ENCODE measurements around the gene CDYL2.

Gene CDYL2

GRCh38 chr16:80599466-80599865 is 204.9 kb downstream of the CDYL2 start:
- H3K4me3 ChIP-seq (ENCODE audit: low read length), result no peak overlapping the region
- H3K9me3 ChIP-seq (ENCODE audit: insufficient read depth, low read length), result no peaks in the 10 kb centered on the region
- H3K27ac ChIP-seq (ENCODE audit: low read length), result no peak overlapping the region
- no peak overlapping the region for H3K9ac ChIP-seq (ENCODE audit: low read length)
- H4K20me1 ChIP-seq (ENCODE audit: insufficient read depth, low read length), result no peaks in the 10 kb centered on the region
- H3K4me2 ChIP-seq (ENCODE audit: low read length), result no peak overlapping the region
- TF ChIP-seq CTCF (IDR thresholded peaks at IDR 0.05; ENCODE audit: low read depth, low read length) (no peak), EZH2phosphoT487 (IDR thresholded peaks at IDR 0.05; ENCODE audit: low read depth) (no peak)
- no peaks in the 10 kb centered on the region for H3K79me2 ChIP-seq (ENCODE audit: low read length)
- no peaks in the 10 kb centered on the region for H3K4me1 ChIP-seq (ENCODE audit: low read length)
- H3K27me3 ChIP-seq (ENCODE audit: low read depth, low read length), result no peaks in the 10 kb centered on the region; the same call in 1 of the 2 replicates
- no peak overlapping the region for H2AFZ ChIP-seq (ENCODE audit: low read depth, low read length)
- H3K36me3 ChIP-seq (replicated peaks; ENCODE audit: low read depth, low read length), result no peaks in the 10 kb centered on the region

- Histone ChIP-seq H3K27ac (ENCODE audit: low read length) (no peak overlapping the region), H3K9ac (ENCODE audit: low read length) (no peak overlapping the region), H3K4me2 (ENCODE audit: low read length) (no peak overlapping the region), H2AFZ (ENCODE audit: low read depth, low read length) (no peak overlapping the region), H3K9me3 (ENCODE audit: insufficient read depth, low read length) (no peaks in the 10 kb centered on the region), H3K79me2 (ENCODE audit: low read length) (no peaks in the 10 kb centered on the region), H3K4me3 (ENCODE audit: low read length) (no peak overlapping the region), H3K4me1 (ENCODE audit: low read length) (peaks cover under 1% of the 10 kb centered on the region; the same call in 1 of the 2 replicates), H4K20me1 (ENCODE audit: insufficient read depth, low read length) (no peaks in the 10 kb centered on the region), H3K27me3 (ENCODE audit: low read depth, low read length) (no peaks in the 10 kb centered on the region; the same call in 1 of the 2 replicates), H3K36me3 (replicated peaks; ENCODE audit: low read depth, low read length) (no peaks in the 10 kb centered on the region)
- TF ChIP-seq CTCF (IDR thresholded peaks at IDR 0.05; ENCODE audit: low read depth, low read length), result no peak
- no peak for TF ChIP-seq EZH2phosphoT487 (IDR thresholded peaks at IDR 0.05; ENCODE audit: low read depth)
Observed at GRCh38 chr16:80596507-80597207, 207.7 kb downstream of the CDYL2 start.

DNA sequence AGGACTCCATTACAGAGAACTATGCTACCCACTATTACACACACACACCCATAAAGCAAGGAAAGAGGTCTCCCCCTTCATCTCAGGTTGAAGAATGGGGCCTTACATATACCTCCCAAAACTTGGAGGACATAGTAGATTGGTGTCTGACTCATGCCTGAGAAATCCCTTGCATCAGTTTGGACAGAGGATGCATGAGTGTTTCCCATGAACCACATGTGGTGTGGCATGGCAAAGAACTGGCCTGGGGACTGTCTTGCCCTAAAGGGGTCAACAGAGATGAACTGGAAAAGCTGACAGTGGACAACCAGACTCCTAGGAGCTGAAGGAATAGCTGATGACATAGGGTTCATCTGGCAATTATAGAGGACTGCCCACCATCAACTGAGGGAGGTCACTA is 209.6 kb downstream of the CDYL2 start:
- Histone ChIP-seq H3K36me3 (replicated peaks; ENCODE audit: low read depth, low read length) (no peaks in the 10 kb centered on the region), H3K27ac (ENCODE audit: low read length) (no peak overlapping the region), H3K9ac (ENCODE audit: low read length) (no peak overlapping the region), H3K9me3 (ENCODE audit: insufficient read depth, low read length) (no peaks in the 10 kb centered on the region), H3K79me2 (ENCODE audit: low read length) (no peaks in the 10 kb centered on the region), H3K4me3 (ENCODE audit: low read length) (no peak overlapping the region), H4K20me1 (ENCODE audit: insufficient read depth, low read length) (no peaks in the 10 kb centered on the region), H3K4me2 (ENCODE audit: low read length) (no peak overlapping the region), H3K4me1 (ENCODE audit: low read length) (peaks cover 9% of the 10 kb centered on the region; the same call in 1 of the 2 replicates), H3K27me3 (ENCODE audit: low read depth, low read length) (no peaks in the 10 kb centered on the region; the same call in 1 of the 2 replicates), H2AFZ (ENCODE audit: low read depth, low read length) (no peak overlapping the region)
- TF ChIP-seq CTCF (IDR thresholded peaks at IDR 0.05; ENCODE audit: low read depth, low read length) (no peak), EZH2phosphoT487 (IDR thresholded peaks at IDR 0.05; ENCODE audit: low read depth) (no peak)

GRCh38 chr16:80592273-80592672 is 212.1 kb downstream of the CDYL2 start:
- H3K27ac ChIP-seq (ENCODE audit: low read length), result no peak overlapping the region
- no peak overlapping the region for H2AFZ ChIP-seq (ENCODE audit: low read depth, low read length)
- no peak overlapping the region for H3K9ac ChIP-seq (ENCODE audit: low read length)
- H3K9me3 ChIP-seq (ENCODE audit: insufficient read depth, low read length), result no peaks in the 10 kb centered on the region
- H3K27me3 ChIP-seq (ENCODE audit: low read depth, low read length), result no peaks in the 10 kb centered on the region
- H3K79me2 ChIP-seq (ENCODE audit: low read length), result no peaks in the 10 kb centered on the region
- H3K36me3 ChIP-seq (replicated peaks; ENCODE audit: low read depth, low read length), result no peaks in the 10 kb centered on the region
- no peak overlapping the region for H3K4me2 ChIP-seq (ENCODE audit: low read length)
- no peaks in the 10 kb centered on the region for H4K20me1 ChIP-seq (ENCODE audit: insufficient read depth, low read length)
- H3K4me3 ChIP-seq (ENCODE audit: low read length), result no peak overlapping the region
- H3K4me1 ChIP-seq (ENCODE audit: low read length), result peaks cover 9% of the 10 kb centered on the region; the same call in 1 of the 2 replicates
- TF ChIP-seq CTCF (IDR thresholded peaks at IDR 0.05; ENCODE audit: low read depth, low read length), result no peak
- TF ChIP-seq EZH2phosphoT487 (IDR thresholded peaks at IDR 0.05; ENCODE audit: low read depth), result no peak
